HG03097 (cell line): Measurements from ENCODE around the gene F10.

Experiments
- ATAC-seq: cut with Tn5 transposase; IDR thresholded peaks from one replicate; pipeline ENCODE4 v1.9.1; 2021; ENCODE audit not compliant: unreplicated experiment, low FRiP score

Gene F10

DNA sequence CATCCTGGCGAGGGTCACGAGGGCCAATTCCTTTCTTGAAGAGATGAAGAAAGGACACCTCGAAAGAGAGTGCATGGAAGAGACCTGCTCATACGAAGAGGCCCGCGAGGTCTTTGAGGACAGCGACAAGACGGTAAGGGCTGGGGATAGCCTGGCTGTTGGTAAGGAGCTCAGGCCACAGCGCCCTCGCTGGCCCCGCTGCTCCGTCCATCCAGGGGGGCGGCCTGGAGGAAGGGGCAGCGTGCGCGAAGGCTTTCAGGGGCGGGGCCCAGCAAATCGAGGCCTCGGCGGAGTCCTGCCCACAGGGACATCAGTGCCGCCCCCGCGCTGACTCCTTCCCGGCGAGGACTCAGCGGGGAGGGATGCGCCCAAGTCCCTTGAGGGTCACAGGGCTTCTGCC is 6.9 kb downstream of the F10 start:
- no peak for ATAC-seq

DNA sequence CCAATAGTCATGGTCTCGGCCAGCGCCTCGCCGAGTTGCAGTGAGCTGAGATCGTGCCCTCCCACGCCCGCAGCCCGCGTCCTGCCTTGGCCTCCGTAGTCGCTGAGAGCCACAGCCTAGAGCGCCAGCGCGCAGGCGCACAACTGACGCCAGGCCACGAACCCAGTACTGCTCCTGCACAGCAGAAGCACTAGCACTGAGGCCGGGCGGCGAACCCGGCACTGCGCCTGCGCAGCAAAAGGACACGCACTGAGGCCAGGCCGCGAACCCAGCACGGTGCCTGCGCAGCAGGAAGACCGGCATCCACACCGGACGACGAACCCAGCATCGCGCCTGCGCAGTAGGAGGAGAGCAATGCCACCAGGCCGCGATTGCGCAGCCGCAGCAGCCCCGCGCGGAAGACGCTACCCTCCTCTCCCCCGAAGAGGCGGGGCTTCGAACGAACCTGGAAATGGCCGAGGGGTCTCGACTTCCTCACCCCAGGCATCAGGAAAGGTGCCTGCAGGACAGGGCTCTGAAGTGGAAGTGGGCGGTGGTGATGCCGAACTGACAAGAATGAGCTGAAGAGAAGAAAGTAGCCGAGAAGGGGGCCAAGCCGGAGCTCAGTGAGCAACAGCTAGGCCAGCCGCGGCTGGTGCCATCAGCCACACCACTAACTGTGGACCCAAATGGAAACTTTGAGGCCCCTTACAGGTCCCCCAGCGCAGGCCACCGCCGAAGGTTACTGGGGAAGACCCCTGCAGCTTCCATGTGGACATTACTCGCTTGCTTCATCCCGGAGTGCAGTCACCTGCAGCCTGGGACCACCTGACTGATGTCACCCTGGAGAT is 7.5 kb downstream of the F10 start:
- no peak for ATAC-seq

DNA sequence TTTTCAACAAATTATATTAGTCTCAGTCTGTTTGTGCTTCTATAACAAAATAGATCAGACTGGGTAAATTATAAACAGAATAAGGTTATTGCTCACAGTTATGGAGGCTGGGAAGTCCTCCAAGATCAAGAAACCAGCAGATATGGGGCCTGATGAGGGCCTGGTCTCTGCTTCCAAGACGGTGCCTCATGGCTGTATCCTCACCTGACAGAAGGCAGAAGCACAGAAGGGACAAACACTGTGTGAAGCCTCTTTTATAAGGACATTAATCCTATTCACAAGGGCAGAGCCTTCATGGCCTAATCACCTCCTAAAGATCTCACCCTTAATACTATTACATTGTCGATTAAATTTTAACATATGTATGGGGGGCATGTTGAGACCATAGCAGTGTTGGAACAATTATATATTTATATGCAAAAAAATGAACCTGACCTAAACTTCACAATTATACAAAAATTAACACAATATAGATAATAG is 12.7 kb downstream of the F10 start:
- ATAC-seq = no peak

DNA sequence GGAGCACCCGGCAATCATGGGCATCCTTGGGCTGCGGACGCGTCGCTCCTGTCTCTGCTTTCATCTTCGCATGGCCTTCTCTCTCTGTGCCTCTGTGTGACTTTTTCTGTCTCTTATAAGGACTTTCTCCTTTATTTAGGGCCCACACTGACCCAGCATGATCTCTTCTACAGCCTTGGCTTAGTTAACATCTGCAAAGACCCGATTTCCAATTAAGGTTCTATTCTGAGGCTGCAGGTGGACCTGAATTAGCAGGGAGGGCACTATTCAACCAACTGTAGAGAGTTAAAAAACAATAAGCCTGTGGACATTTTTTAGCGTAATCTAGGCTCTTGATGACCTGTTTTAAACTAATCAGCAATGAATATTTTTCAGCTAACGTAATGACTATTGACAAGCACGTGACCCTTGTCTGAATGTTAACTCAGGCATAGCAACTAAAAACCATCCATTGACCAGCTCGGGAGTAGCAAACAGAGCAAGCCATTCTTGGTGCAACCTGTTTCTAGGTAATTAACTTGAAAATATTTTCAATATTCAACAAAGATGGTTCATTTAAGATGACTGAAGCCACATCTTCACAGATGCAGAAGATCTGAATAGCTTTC is 15.2 kb downstream of the F10 start:
- no peak for ATAC-seq

DNA sequence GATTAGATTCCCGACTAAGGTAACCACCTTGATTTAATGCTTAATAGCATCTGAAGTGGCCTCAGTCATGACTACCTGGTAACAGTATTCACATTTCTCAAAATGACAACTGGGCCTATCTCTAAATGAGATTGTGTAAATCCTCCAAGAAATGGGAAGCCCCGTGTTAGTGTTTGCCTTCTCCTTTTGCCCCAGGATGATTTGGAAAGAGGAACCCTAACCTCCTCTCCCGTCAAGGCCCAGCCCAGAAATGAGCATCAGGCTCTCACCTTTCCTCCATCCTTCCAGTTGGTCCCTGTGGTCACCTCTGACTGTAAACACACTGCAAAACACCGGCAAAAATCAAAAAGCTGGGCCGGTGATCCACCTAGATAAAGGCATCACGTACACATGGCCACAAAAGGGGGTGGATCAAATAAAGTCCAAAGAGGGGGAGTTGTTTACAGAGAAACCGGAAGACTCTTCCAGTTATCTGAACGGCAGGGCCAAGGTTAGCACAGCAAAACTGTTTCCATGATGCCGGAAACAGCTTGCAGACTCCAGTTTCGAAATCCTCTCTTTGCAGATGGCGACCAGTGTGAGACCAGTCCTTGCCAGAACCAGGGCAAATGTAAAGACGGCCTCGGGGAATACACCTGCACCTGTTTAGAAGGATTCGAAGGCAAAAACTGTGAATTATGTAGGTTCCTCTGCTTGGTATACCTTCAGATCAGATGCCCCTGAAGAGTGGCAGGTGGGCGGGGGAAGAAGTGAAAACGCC is 16.4 kb downstream of the F10 start:
- no peak for ATAC-seq

DNA sequence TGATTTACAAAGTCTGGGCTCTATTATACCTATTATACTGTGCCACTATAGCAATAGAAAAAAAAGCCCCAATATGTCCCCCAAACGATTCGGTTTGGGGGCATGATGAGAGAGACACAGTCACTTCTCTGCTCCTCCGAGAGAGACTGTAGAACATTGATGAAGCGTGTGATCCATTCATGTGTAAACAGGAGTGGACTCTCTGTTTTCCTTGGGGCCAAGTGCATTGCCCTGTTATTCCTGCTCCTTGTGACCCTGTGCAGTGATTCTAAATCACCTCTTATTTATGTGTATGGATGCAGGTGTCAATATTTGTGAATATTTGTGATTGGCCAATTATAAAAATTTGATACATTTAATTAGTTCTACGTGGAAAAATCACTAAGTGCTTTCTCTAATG is 17.0 kb downstream of the F10 start:
- no peak for ATAC-seq

DNA sequence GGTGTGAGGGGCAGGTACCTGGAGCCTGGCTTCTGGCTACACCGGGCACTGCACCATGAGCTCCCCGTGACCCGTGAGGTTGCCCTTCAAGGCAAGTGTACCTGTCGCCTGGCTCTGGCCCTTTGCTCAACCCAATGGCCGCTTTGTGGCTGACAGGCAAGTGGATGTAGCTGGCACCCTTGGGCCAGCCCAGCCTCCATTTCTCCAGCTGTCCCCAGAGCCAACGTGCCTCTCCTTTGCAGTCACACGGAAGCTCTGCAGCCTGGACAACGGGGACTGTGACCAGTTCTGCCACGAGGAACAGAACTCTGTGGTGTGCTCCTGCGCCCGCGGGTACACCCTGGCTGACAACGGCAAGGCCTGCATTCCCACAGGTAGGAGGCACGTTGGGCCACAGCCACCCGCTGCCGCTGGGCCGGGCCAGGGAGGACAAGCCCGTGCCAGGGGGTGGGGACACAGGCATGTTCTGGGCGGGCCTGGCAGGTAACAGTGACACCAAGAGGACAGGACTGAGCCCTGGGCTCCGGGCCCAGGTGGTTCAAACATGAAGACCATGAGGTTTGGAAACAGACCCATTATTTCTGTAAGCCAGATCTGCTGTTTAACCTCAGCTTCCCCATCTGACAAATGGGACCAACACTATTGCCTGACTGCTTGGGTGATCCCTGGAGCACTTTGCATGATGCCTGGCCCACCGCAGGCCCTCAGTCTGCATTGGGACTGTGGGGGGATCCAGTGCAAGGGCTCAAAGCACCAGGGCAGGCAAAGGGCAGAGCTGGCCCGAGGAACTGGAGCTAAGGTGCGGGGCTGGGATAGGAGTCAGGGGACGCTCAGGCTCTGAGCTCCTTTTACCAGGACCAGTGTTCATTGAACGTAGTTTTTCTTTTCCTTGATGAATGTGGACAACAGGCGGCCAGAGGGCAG is 18.3 kb downstream of the F10 start:
- no peak for ATAC-seq

DNA sequence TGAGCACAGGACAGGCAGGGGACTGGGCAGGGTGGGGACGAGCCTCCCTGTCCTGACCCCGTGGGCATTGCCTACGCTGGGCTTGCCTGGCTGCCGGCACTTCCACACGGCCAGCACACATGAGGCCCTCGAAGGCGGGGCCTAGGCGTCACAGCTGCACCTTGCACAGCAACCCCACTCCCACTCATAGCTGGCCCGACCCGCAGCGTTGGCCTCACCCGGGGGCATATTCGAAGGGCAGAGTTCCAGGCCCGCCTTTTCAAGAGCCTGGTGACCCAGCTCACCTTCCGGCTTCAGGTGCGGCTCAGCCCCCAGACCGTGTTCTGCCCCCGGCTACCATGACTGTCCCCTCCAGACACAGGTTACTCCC is 19.0 kb downstream of the F10 start:
- no peak for ATAC-seq

DNA sequence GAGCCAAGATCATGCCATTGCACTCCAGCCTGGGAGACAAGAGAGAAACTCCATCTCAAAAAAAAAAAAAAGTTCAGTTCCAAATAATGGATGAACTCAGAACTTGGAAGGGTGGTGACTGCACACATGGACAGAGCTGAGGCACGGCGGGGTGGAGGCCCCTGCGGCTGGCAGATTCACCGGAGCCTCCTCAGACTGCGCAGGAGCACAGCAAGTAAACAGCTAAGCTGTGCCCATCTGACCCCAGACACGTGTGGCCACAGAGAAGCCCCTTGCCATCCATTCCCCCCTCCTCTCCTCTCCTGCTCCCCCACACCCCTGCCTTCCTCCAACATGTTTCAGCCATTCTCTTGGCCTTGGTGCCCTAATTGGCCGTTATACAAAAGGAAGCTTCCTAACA is 20.3 kb downstream of the F10 start:
- no peak for ATAC-seq

DNA sequence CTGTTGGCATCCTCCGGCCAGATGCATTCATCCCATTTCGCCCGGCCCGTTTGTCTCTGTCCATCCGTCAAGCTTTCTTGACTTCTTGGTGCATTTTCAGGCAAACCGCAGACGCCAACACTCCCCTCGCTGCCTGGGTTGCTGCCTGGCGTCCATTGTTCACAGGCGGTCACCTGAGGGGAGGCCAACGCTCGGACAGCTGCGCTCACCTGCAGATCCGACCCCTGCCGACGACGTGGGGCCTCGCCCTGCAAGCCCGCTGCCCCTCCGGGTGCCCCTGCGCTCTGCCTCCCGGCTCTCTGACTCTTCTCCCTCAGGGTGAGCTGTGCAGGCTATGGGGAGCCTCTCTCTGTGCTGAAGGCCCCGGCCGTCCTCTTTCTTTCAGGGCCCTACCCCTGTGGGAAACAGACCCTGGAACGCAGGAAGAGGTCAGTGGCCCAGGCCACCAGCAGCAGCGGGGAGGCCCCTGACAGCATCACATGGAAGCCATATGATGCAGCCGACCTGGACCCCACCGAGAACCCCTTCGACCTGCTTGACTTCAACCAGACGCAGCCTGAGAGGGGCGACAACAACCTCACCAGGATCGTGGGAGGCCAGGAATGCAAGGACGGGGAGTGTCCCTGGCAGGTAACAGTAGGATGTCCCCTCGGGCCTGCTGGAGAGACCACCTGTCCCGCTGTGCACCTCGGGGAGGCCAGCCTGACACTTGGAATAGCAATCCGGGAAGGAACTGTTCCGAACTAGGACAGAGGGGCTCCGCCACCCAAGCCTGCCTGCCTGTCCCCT is 21.1 kb downstream of the F10 start:
- no peak for ATAC-seq

DNA sequence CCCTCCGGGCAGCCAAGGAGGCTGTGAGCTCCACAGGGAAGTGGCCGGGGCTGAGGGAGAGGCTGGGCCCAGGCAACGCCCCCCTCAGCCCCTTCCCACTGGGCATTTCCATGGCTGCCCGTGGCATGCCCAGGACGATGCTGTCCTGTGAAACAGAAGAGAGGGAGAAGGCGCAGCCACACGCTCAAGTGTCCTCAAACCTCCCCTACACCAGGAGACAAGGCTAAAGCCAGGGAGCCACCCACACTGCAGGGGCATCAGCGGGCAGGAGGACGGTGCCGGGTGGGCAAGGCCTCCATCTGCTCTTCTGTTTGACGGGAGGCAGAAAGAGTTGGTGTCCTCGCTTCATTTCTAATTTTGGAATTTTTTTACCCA is 21.6 kb downstream of the F10 start:
- ATAC-seq = no peak

DNA sequence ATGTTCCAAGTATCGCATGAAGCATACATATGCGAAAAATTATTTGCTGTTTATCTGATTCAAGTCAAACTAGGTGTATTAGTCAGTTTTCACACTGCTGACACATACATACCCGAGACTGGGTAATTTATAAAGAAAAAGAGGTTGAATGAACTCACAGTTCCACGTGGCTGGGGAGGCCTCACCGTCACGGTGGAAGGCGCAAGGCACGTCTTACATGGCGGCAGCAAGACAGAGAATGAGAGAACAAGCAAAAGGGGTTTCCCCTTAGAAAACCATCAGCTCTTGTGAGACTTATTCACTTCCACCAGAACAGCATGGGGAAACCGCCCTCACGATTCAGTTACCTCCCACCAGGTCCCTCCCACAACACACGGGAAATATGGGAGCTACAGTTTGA is 22.9 kb downstream of the F10 start:
- no peak for ATAC-seq

DNA sequence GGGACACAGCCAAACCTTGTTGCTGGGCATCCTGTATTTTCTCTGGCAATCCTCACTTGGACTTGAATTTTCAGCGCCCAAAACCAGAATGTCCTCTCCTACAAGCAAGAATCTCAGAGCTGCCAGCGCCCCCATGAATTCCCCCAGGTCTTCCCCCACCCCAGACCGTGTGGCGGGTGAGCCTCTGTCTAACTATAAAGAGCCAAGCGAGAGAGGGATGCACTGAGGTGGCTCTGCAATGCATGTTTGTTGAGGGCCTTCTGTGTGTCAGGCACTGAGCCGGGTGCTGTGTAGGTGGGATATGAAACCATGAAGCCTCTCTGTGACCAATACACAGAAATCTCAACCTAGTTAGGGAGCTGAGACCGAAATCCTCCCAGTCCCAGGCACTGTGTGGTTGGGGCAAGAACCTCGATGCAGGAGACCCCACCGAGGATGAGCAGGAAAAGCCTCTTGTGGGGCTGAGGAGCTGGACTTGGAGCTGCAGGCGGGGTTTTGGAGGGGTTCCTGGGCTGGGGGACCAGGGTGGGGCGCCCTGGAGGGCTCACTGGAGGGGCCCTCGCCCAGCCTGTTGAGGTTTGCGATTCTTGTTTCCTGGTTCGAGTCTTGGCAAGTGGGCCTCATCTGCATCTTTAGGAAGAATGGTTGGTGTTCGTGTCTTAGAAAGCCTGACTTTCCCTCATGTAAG is 23.5 kb downstream of the F10 start:
- ATAC-seq = no peak

DNA sequence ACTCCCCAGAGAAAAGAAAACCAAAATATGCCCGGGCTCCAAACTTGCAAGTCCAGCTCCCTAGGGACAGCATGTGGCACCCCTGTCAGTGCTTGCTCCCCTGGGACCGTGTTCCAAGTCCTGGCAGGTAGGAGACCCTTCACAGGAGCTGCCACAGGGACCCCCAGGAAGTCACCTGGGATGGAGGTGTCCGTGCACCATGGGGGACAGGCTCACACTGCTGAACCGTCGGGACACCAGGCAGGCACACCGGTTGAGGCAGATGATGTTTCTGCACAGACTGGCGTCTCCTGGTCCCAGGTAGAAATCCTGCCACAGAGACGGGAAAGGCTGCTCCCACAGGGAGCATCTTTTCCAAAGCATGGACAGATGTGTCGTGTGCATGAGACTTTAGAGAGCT is 24.2 kb downstream of the F10 start:
- no peak for ATAC-seq

DNA sequence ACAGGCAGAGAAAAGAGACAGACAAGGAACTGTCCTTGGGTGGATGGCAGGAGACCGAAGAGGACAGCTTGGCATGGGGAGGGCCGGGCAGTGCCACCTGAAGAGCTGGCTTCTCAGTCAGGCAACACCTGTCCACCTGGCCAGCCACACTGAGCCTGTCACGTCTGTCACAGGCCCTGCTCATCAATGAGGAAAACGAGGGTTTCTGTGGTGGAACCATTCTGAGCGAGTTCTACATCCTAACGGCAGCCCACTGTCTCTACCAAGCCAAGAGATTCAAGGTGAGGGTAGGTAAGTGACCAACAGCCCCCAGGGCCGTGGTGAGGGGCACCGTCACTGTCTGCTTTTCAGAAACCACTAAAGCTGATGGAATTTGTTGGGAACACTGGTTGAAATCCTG is 24.6 kb downstream of the F10 start:
- no peak for ATAC-seq

DNA sequence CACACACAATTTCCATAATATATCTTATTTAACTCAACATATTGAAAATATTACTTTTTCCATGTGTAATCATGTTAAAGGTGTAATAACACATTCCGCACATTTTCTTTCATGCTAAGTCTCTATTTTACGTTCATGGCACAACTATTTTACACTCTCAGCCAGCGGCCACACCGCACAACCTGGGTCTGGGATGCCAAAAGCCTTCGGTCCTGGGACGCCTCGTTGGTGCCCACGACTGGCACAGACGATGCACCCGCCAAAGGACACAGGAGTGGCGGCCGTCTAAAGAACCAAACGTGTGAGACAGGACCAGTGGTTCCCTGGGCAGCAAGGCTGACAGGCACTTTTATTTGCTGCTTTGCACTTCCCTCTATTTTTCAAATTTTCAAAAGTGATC is 25.8 kb downstream of the F10 start:
- ATAC-seq = no peak

DNA sequence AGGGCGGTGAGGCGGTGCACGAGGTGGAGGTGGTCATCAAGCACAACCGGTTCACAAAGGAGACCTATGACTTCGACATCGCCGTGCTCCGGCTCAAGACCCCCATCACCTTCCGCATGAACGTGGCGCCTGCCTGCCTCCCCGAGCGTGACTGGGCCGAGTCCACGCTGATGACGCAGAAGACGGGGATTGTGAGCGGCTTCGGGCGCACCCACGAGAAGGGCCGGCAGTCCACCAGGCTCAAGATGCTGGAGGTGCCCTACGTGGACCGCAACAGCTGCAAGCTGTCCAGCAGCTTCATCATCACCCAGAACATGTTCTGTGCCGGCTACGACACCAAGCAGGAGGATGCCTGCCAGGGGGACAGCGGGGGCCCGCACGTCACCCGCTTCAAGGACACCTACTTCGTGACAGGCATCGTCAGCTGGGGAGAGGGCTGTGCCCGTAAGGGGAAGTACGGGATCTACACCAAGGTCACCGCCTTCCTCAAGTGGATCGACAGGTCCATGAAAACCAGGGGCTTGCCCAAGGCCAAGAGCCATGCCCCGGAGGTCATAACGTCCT is 26.4 kb downstream of the F10 start:
- ATAC-seq = no peak

DNA sequence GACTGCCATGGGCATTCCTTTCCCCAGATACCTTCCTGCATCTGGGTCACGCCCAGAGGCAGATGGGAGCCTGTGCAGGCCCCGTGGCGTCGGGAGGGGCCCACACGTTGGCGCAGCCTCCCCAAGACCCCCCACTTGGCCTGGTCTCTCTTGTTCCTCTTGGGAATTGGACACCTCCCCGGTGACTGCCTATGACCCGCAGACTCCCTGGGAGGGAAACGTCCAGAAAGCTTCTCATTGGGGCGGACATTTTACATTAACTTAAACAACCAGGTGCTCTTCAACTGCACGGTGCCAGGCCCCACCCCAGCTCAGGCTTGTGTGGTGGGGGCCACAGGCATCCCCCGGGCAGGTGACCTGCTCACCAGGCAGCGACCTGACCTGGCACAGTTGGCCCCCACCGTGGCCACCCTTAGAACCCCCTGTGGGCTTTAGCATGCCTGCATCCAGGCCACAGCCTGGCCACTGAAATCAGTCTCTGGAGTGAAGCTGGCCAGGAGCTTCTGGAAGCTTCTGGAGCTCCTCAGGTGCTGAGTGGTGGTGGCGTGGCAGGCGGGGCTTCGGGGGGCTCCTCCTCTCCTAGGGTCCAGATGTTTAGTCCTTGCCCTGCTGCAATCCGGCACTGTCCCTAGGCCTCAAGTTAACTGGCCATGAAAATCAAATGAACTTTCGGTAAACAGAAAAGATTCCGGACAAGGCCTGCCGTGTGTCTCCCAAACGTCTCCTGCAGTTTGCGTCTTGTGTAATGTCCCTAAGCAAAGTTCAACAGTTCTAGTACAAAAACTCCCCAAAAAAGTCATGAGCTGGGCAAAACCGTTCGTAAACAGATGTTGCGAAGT is 27.3 kb downstream of the F10 start:
- no peak for ATAC-seq
